Trophoblast cell (in vitro differentiated cells and primary cell): Measurements from ENCODE around the gene STOML1.

Source experiments
- DNase-seq, 2 donors: peaks; one replicate each; pipeline ENCODE4 v3.0.0-alpha.2; 2016
- H2AFZ ChIP-seq: 2 replicates; pipeline ENCODE4 v1.6.1; 2013; ENCODE audit warnings: low read length, moderate library complexity, mild to moderate bottlenecking; ENCODE audit not compliant: insufficient read depth, poor library complexity
- H2AK5ac ChIP-seq: 2 replicates; pipeline ENCODE4 v1.6.1; 2013; ENCODE audit warnings: mild to moderate bottlenecking, low read length
- H2BK120ac ChIP-seq: 2 replicates; pipeline ENCODE4 v1.6.1; 2013; ENCODE audit warnings: low read length, mild to moderate bottlenecking, moderate library complexity; ENCODE audit not compliant: insufficient read depth, poor library complexity
- H2BK12ac ChIP-seq: 2 replicates; pipeline ENCODE4 v1.6.1; 2013; ENCODE audit warnings: mild to moderate bottlenecking, low read length, moderate library complexity
- H2BK5ac ChIP-seq: 2 replicates; pipeline ENCODE4 v1.6.1; 2013; ENCODE audit warnings: low read length, low read depth, moderate library complexity, mild to moderate bottlenecking; ENCODE audit not compliant: poor library complexity
- H3K14ac ChIP-seq: 2 replicates; pipeline ENCODE4 v1.6.1; 2013; ENCODE audit warnings: mild to moderate bottlenecking, low read length
- H3K18ac ChIP-seq: 2 replicates; pipeline ENCODE4 v1.6.1; 2013; ENCODE audit warnings: mild to moderate bottlenecking, low read length
- H3K23ac ChIP-seq: 2 replicates; pipeline ENCODE4 v1.6.1; 2013; ENCODE audit warnings: low read length
- H3K27ac ChIP-seq: 2 replicates; pipeline ENCODE4 v1.5.1; 2013; ENCODE audit warnings: low read depth, mild to moderate bottlenecking, inconsistent platforms, low read length, moderate library complexity
- H3K27me3 ChIP-seq: 2 replicates; pipeline ENCODE4 v1.6.1; 2013; ENCODE audit warnings: inconsistent platforms, mild to moderate bottlenecking, low read length, moderate library complexity; ENCODE audit not compliant: insufficient read depth
- H3K36me3 ChIP-seq, 2 experiments: 1 replicate in 1 of 2; 2 replicates in 1 of 2; pipeline ENCODE4 v1.6.1; 2013; ENCODE audit warnings: low read length in 2 of 2, mild to moderate bottlenecking in 2 of 2, moderate library complexity in 1 of 2; ENCODE audit not compliant: insufficient read depth in 2 of 2, control insufficient read depth in 1 of 2
- H3K4ac ChIP-seq: 2 replicates; pipeline ENCODE4 v1.6.1; 2013; ENCODE audit warnings: low read depth, mild to moderate bottlenecking, low read length, moderate library complexity
- H3K4me1 ChIP-seq, 2 experiments: 1 replicate in 1 of 2; 2 replicates in 1 of 2; pipeline ENCODE4 v1.6.1; 2013; ENCODE audit warnings: low read length in 2 of 2, mild to moderate bottlenecking in 2 of 2, moderate library complexity in 1 of 2; ENCODE audit not compliant: insufficient read depth in 2 of 2, control insufficient read depth in 1 of 2
- H3K4me2 ChIP-seq: 2 replicates; pipeline ENCODE4 v1.6.1; 2013; ENCODE audit warnings: inconsistent platforms, mild to moderate bottlenecking, low read length, moderate library complexity
- H3K4me3 ChIP-seq: 2 replicates; pipeline ENCODE4 v1.5.1; 2013; ENCODE audit warnings: mild to moderate bottlenecking, low read depth, low read length, inconsistent platforms
- H3K79me1 ChIP-seq: one replicate; pipeline ENCODE4 v1.6.1; 2013; ENCODE audit warnings: low read length
- H3K79me2 ChIP-seq: 2 replicates; pipeline ENCODE4 v1.6.1; 2013; ENCODE audit warnings: low read length, mild to moderate bottlenecking; ENCODE audit not compliant: control insufficient read depth, insufficient read depth, poor library complexity
- H3K9ac ChIP-seq: 2 replicates; pipeline ENCODE4 v1.6.1; 2013; ENCODE audit warnings: mild to moderate bottlenecking, low read length
- H3K9me3 ChIP-seq: 2 replicates; pipeline ENCODE4 v1.6.1; 2013; ENCODE audit warnings: low read depth, mild to moderate bottlenecking, control low read depth, inconsistent platforms, low read length; ENCODE audit not compliant: insufficient read depth
- H4K12ac ChIP-seq: 2 replicates; pipeline ENCODE4 v1.6.1; 2013; ENCODE audit warnings: low read depth, mild to moderate bottlenecking, low read length, moderate library complexity
- H4K8ac ChIP-seq: 2 replicates; pipeline ENCODE4 v1.6.1; 2013; ENCODE audit warnings: low read depth, mild to moderate bottlenecking, low read length, moderate library complexity
- H4K91ac ChIP-seq: one replicate; pipeline ENCODE4 v1.6.1; 2013; ENCODE audit warnings: low read depth, mild to moderate bottlenecking, low read length, moderate library complexity
- WGBS: extraction: QIAGEN DNeasy Blood & Tissue Kit; methylation state at CpG from one replicate; pipeline ENCODE4 v1.1.7; 2013; ENCODE audit warnings: missing lambda C conversion rate; ENCODE audit not compliant: insufficient read length, insufficient coverage; ENCODE audit errors: extremely low coverage; 5-methylcytosine and 5-hydroxymethylcytosine counted together

The STOML1 gene

GRCh38 chr15:73984208-73984979 is 7.7 kb downstream of the STOML1 start:
- Histone ChIP-seq H4K8ac (no peak overlapping the region), H2BK120ac (no peak overlapping the region), H2AFZ (peak overlapping the region; percentile 52), H3K18ac (no peak overlapping the region), H2BK12ac (no peak overlapping the region), H3K23ac (no peak overlapping the region), H3K79me1 (no peaks in the 10 kb centered on the region), H3K9ac (no peak overlapping the region), H3K14ac (no peak overlapping the region), H3K79me2 (no peaks in the 10 kb centered on the region), H3K4me2 (no peak overlapping the region), H3K27ac (no peak overlapping the region), H3K4me1 (no peaks in the 10 kb centered on the region), H3K36me3 (peaks cover 0 to 4% of the 10 kb centered on the region in 2 experiments), H2AK5ac (no peak overlapping the region), H4K91ac (no peak overlapping the region), H3K9me3 (no peaks in the 10 kb centered on the region), H2BK5ac (no peak overlapping the region), H3K27me3 (no peaks in the 10 kb centered on the region), H4K12ac (no peak overlapping the region), H3K4me3 (peak overlapping the region; percentile 23), H3K4ac (no peak overlapping the region)
- no peak for DNase-seq
- WGBS: no CpG with 5 or more reads among the region's 13 CpGs

GRCh38 chr15:73983773-73984172 is 8.3 kb downstream of the STOML1 start:
- H3K27me3 ChIP-seq: no peaks in the 10 kb centered on the region
- H4K8ac ChIP-seq: no peak overlapping the region
- no peak overlapping the region for H3K4me3 ChIP-seq
- no peak overlapping the region for H4K12ac ChIP-seq
- H2BK12ac ChIP-seq: no peak overlapping the region
- H3K9me3 ChIP-seq: no peaks in the 10 kb centered on the region
- no peak overlapping the region for H2AFZ ChIP-seq
- no peaks in the 10 kb centered on the region for H3K4me1 ChIP-seq
- H4K91ac ChIP-seq: no peak overlapping the region
- H3K14ac ChIP-seq: no peak overlapping the region
- no peak overlapping the region for H3K9ac ChIP-seq
- H3K23ac ChIP-seq: no peak overlapping the region
- H3K27ac ChIP-seq: no peak overlapping the region
- peaks cover 0 to 4% of the 10 kb centered on the region in 2 experiments for H3K36me3 ChIP-seq
- no peak overlapping the region for H3K4ac ChIP-seq
- no peak overlapping the region for H2BK120ac ChIP-seq
- no peaks in the 10 kb centered on the region for H3K79me1 ChIP-seq
- WGBS: no CpG with 5 or more reads among the region's 9 CpGs
- no peak for DNase-seq
- H2BK5ac ChIP-seq: no peak overlapping the region
- no peak overlapping the region for H3K18ac ChIP-seq
- no peak overlapping the region for H3K4me2 ChIP-seq
- H2AK5ac ChIP-seq: no peak overlapping the region
- H3K79me2 ChIP-seq: no peaks in the 10 kb centered on the region

- Histone ChIP-seq H2BK12ac (no peak overlapping the region), H2BK120ac (no peak overlapping the region), H2AFZ (peak overlapping the region; percentile 3), H2BK5ac (no peak overlapping the region), H3K23ac (no peak overlapping the region), H3K27ac (no peak overlapping the region), H3K79me2 (no peaks in the 10 kb centered on the region), H4K8ac (no peak overlapping the region), H3K9ac (no peak overlapping the region), H4K91ac (no peak overlapping the region), H3K4me3 (no peak overlapping the region), H2AK5ac (no peak overlapping the region), H4K12ac (no peak overlapping the region), H3K4me1 (no peaks in the 10 kb centered on the region), H3K14ac (no peak overlapping the region), H3K36me3 (peaks cover 0 to 4% of the 10 kb centered on the region in 2 experiments), H3K4me2 (no peak overlapping the region), H3K18ac (no peak overlapping the region), H3K4ac (no peak overlapping the region), H3K9me3 (no peaks in the 10 kb centered on the region), H3K79me1 (no peaks in the 10 kb centered on the region), H3K27me3 (no peaks in the 10 kb centered on the region)
- no peak for DNase-seq
- WGBS: no CpG with 5 or more reads among the region's 10 CpGs
Observed at GRCh38 chr15:73983211-73983727, 8.8 kb downstream of the STOML1 start.

GRCh38 chr15:73982222-73982962 is 9.7 kb downstream of the STOML1 start:
- no peak overlapping the region for H3K4me2 ChIP-seq
- H3K4me3 ChIP-seq: no peak overlapping the region
- no peak overlapping the region for H3K27ac ChIP-seq
- no peak overlapping the region for H3K14ac ChIP-seq
- no peaks in the 10 kb centered on the region for H3K9me3 ChIP-seq
- H4K12ac ChIP-seq: no peak overlapping the region
- no peak overlapping the region for H3K9ac ChIP-seq
- H3K79me2 ChIP-seq: no peaks in the 10 kb centered on the region
- no peak overlapping the region for H4K91ac ChIP-seq
- H3K79me1 ChIP-seq: no peaks in the 10 kb centered on the region
- no peaks in the 10 kb centered on the region for H3K27me3 ChIP-seq
- no CpG with 5 or more reads among the region's 8 CpGs for WGBS
- H3K36me3 ChIP-seq: peaks cover 0 to 4% of the 10 kb centered on the region in 2 experiments
- no peak overlapping the region for H3K23ac ChIP-seq
- no peak for DNase-seq
- no peak overlapping the region for H2AK5ac ChIP-seq
- H2BK120ac ChIP-seq: no peak overlapping the region
- no peak overlapping the region for H3K18ac ChIP-seq
- H2BK5ac ChIP-seq: no peak overlapping the region
- H3K4me1 ChIP-seq: no peaks in the 10 kb centered on the region
- H2AFZ ChIP-seq: no peak overlapping the region
- no peak overlapping the region for H3K4ac ChIP-seq
- no peak overlapping the region for H4K8ac ChIP-seq
- H2BK12ac ChIP-seq: no peak overlapping the region
